Astrocyte of the spinal cord (primary cell): ENCODE data around the gene MEAF6.

Source experiments
- DNase-seq: peaks from one replicate; pipeline ENCODE4 v3.0.0; 2011; ENCODE audit warnings: low read depth, low spot score
- H3K4me3 ChIP-seq: 2 replicates; pipeline ENCODE4 v1.5.1; 2011; ENCODE audit warnings: low read depth, mild to moderate bottlenecking, low read length, moderate library complexity
- in situ Hi-C: cut with HindIII; loops from 2 replicates; pipeline ENCODE4 v1.10.0; 2017; ENCODE audit warnings: low sequenced_read_pairs
- TF ChIP-seq, protein P1 (sequence below): IDR thresholded peaks from 2 replicates; pipeline ENCODE4 v1.5.1; 2012; ENCODE audit warnings: low read depth, mild to moderate bottlenecking, low read length, inconsistent platforms

Gene MEAF6

DNA sequence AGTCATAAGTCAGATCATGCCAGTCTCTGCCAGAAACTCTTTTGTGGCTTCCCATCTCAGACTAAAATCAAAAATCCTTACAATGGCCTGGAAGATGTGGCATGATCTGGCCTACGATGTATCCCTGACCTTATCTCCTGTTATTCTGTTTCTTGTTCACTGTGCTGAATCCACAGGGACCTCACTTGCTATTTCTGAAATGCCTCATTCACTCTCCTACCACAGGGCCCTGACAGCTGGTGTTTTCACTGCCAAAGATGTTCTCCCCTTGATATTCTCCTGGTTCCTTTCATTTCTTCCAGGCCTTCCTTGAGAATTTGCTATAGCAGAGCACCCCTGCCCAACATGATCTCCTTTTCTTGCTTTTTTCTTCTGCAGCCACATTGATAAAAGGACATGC is 43.8 kb upstream of the MEAF6 start:
- TF ChIP-seq, protein P1, sequence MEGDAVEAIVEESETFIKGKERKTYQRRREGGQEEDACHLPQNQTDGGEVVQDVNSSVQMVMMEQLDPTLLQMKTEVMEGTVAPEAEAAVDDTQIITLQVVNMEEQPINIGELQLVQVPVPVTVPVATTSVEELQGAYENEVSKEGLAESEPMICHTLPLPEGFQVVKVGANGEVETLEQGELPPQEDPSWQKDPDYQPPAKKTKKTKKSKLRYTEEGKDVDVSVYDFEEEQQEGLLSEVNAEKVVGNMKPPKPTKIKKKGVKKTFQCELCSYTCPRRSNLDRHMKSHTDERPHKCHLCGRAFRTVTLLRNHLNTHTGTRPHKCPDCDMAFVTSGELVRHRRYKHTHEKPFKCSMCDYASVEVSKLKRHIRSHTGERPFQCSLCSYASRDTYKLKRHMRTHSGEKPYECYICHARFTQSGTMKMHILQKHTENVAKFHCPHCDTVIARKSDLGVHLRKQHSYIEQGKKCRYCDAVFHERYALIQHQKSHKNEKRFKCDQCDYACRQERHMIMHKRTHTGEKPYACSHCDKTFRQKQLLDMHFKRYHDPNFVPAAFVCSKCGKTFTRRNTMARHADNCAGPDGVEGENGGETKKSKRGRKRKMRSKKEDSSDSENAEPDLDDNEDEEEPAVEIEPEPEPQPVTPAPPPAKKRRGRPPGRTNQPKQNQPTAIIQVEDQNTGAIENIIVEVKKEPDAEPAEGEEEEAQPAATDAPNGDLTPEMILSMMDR: no peak
- H3K4me3 ChIP-seq: no peak overlapping the region
- in situ Hi-C loops: no loop called here
- no peak for DNase-seq

- DNase-seq: no peak
- H3K4me3 ChIP-seq: peak overlapping the region; percentile 52
- in situ Hi-C loops: no loop called here
- TF ChIP-seq, protein P1: no peak
Observed at GRCh38 chr1:37557402-37557801, 42.8 kb upstream of the MEAF6 start.

- in situ Hi-C loops: no loop called here
- DNase-seq: peak; percentile 93
- peak within 1 kb of the TSS; percentile 52 for H3K4me3 ChIP-seq
- TF ChIP-seq, protein P1: no peak
Observed at GRCh38 chr1:37556712-37557196, 42.2 kb upstream of the MEAF6 start, which contains the start of gene DNALI1. Gene DNALI1 (plus strand): TSS chr1:37556940. CDS start chr1:37556995, 55 bp downstream.

DNA sequence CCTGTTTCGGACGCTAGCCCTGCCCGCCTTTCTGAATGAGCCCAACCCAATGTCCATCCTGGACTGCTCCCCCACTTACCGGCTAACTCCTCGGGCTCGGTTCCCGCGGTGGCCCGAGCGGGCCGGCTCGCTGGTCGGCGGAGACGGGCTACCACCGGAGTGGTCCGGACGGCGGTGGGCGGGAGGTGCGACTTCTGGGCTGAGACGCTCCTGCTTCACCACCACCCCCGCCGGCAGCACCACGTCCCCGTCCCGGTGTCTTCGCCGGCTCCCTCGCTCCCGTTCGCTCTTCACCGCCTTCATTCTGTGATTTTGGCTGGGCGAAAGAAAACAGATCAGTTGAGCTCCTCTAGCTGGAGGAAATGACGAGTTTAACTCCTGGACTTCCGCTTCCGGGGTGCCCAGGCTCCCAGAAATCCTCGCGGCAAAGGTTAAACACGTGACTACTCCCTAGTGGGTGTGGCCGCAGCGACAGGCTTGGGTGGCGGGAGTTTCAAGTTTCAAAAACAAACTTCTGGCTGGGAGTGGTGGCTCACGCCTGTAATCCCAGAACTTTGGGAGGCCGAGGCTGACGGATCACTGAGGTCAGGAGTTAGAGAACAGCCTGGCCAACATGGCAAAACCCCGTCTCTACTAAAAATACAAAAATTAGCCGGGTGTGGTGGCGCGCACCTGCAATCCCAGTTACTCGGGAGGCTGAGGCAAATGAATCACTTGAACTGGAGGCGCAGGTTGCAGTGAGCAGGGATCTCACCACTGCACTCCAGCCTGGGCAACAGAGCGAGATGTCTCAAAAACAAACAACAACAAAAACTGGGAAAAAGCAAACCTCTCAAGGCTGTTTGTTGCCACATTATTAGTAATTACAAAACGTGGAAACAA is 39.6 kb upstream of the MEAF6 start, which contains the start of gene SNIP1:
Gene SNIP1 (minus strand): TSS at position 367 of the 882 bp plus-strand sequence. CDS start 64 bp downstream, at position 303.
- peak within 1 kb of the TSS; percentile 98 for H3K4me3 ChIP-seq
- TF ChIP-seq, protein P1: no peak
- DNase-seq: peak; percentile 93
- in situ Hi-C loops: no loop called here

DNA sequence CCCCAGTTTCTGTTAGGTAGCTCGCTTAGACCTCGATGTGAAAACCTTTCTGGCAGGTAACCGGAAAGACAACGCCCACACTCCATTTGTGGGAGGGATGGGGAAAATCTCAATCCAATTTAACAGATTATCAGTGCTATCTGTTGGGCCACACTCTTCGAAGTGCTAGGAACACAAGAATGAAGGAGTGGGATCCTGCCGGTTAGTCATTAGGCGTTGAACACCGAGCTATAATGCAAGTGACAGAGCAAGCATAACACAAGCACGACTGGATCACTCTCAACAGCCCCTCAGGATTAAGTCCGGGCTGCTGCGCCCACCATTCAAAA is 39.0 kb upstream of the MEAF6 start:
- DNase-seq: no peak
- in situ Hi-C loops: no loop called here
- peak overlapping the region; percentile 98 for H3K4me3 ChIP-seq
- TF ChIP-seq, protein P1: no peak

DNA sequence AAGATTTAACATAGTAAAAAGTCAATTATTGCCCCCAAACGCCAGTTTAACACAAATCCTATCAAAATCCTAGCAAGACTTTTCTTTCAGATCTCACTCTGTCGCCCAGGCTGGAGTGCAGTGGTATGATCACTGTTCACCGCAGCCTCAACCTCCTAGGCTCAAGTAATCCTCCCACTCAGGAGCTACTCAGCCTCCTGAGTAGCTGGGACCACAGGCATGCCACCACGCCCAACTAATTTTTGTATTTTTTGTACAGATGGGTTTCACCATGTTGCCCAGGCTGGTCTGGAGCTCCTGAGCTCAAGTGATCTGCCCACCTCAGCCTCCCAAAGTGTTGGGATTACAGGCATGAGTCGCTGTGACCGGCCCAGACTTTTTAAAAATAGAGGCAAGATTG is 34.8 kb upstream of the MEAF6 start:
- no peak for DNase-seq
- TF ChIP-seq, protein P1: no peak
- no peak overlapping the region for H3K4me3 ChIP-seq
- in situ Hi-C loops: no loop called here
